Measurements from ENCODE around the gene OPCML.

The OPCML gene

GRCh38 chr11:133106417-133106816 lies 425.9 kb downstream of the OPCML start:
- TF ChIP-seq, protein P1, sequence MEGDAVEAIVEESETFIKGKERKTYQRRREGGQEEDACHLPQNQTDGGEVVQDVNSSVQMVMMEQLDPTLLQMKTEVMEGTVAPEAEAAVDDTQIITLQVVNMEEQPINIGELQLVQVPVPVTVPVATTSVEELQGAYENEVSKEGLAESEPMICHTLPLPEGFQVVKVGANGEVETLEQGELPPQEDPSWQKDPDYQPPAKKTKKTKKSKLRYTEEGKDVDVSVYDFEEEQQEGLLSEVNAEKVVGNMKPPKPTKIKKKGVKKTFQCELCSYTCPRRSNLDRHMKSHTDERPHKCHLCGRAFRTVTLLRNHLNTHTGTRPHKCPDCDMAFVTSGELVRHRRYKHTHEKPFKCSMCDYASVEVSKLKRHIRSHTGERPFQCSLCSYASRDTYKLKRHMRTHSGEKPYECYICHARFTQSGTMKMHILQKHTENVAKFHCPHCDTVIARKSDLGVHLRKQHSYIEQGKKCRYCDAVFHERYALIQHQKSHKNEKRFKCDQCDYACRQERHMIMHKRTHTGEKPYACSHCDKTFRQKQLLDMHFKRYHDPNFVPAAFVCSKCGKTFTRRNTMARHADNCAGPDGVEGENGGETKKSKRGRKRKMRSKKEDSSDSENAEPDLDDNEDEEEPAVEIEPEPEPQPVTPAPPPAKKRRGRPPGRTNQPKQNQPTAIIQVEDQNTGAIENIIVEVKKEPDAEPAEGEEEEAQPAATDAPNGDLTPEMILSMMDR (IDR thresholded peaks at IDR 0.05; ENCODE audit: insufficient read depth, low read length, poor library complexity, severe bottlenecking), result no peak
- TF ChIP-seq EZH2phosphoT487 (conservative IDR thresholded peaks at IDR 0.05; ENCODE audit: low read length), result no peak
- no peaks in the 10 kb centered on the region for H3K36me3 ChIP-seq (ENCODE audit: low read length)
- no peak overlapping the region for H3K9ac ChIP-seq (ENCODE audit: low read length)
- H3F3A ChIP-seq (ENCODE audit: insufficient read depth), result no peaks in the 10 kb centered on the region
- H4K20me1 ChIP-seq (ENCODE audit: low read depth, low read length), result no peaks in the 10 kb centered on the region
- no peak overlapping the region for H3K27ac ChIP-seq (ENCODE audit: low read depth, low read length)
- H3K27me3 ChIP-seq (ENCODE audit: low read length), result no peaks in the 10 kb centered on the region
- H3K4me3 ChIP-seq (ENCODE audit: insufficient read depth, low read length, poor library complexity, severe bottlenecking), result no peak overlapping the region
- no peak overlapping the region for H3K4me2 ChIP-seq (ENCODE audit: low read depth, low read length, poor library complexity, severe bottlenecking)
- no peak overlapping the region for H2AFZ ChIP-seq (ENCODE audit: low read depth, low read length, severe bottlenecking)
- no peaks in the 10 kb centered on the region for H3K9me2 ChIP-seq (replicated peaks; ENCODE audit: insufficient read depth, low read length)
- H3K79me2 ChIP-seq (ENCODE audit: insufficient read depth, low read length), result no peaks in the 10 kb centered on the region
- H3K9me3 ChIP-seq (ENCODE audit: insufficient read depth, low read length), result no peaks in the 10 kb centered on the region

GRCh38 chr11:133104009-133104744 lies 428.1 kb downstream of the OPCML start:
- TF ChIP-seq, protein P1 (IDR thresholded peaks at IDR 0.05; ENCODE audit: insufficient read depth, low read length, poor library complexity, severe bottlenecking), result no peak
- TF ChIP-seq EZH2phosphoT487 (conservative IDR thresholded peaks at IDR 0.05; ENCODE audit: low read length), result no peak
- H3K79me2 ChIP-seq (ENCODE audit: insufficient read depth, low read length), result no peaks in the 10 kb centered on the region
- no peaks in the 10 kb centered on the region for H3F3A ChIP-seq (ENCODE audit: insufficient read depth)
- H3K27ac ChIP-seq (ENCODE audit: low read depth, low read length), result no peak overlapping the region
- no peaks in the 10 kb centered on the region for H3K9me3 ChIP-seq (ENCODE audit: insufficient read depth, low read length)
- H3K9ac ChIP-seq (ENCODE audit: low read length), result no peak overlapping the region
- no peaks in the 10 kb centered on the region for H4K20me1 ChIP-seq (ENCODE audit: low read depth, low read length)
- no peak overlapping the region for H2AFZ ChIP-seq (ENCODE audit: low read depth, low read length, severe bottlenecking)
- no peaks in the 10 kb centered on the region for H3K36me3 ChIP-seq (ENCODE audit: low read length)
- no peak overlapping the region for H3K4me3 ChIP-seq (ENCODE audit: insufficient read depth, low read length, poor library complexity, severe bottlenecking)
- no peaks in the 10 kb centered on the region for H3K9me2 ChIP-seq (replicated peaks; ENCODE audit: insufficient read depth, low read length)
- H3K27me3 ChIP-seq (ENCODE audit: low read length), result no peaks in the 10 kb centered on the region
- H3K4me2 ChIP-seq (ENCODE audit: low read depth, low read length, poor library complexity, severe bottlenecking), result no peak overlapping the region

- Histone ChIP-seq H3K27ac (ENCODE audit: low read depth, low read length) (no peak overlapping the region), H4K20me1 (ENCODE audit: low read depth, low read length) (no peaks in the 10 kb centered on the region), H3F3A (ENCODE audit: insufficient read depth) (no peaks in the 10 kb centered on the region), H3K36me3 (ENCODE audit: low read length) (no peaks in the 10 kb centered on the region), H3K9ac (ENCODE audit: low read length) (no peak overlapping the region), H2AFZ (ENCODE audit: low read depth, low read length, severe bottlenecking) (no peak overlapping the region), H3K79me2 (ENCODE audit: insufficient read depth, low read length) (no peaks in the 10 kb centered on the region), H3K9me3 (ENCODE audit: insufficient read depth, low read length) (no peaks in the 10 kb centered on the region), H3K9me2 (replicated peaks; ENCODE audit: insufficient read depth, low read length) (no peaks in the 10 kb centered on the region), H3K27me3 (ENCODE audit: low read length) (no peaks in the 10 kb centered on the region), H3K4me2 (ENCODE audit: low read depth, low read length, poor library complexity, severe bottlenecking) (no peak overlapping the region), H3K4me3 (ENCODE audit: insufficient read depth, low read length, poor library complexity, severe bottlenecking) (no peak overlapping the region)
- TF ChIP-seq, protein P1 (IDR thresholded peaks at IDR 0.05; ENCODE audit: insufficient read depth, low read length, poor library complexity, severe bottlenecking), result no peak
- TF ChIP-seq EZH2phosphoT487 (conservative IDR thresholded peaks at IDR 0.05; ENCODE audit: low read length), result no peak
Measured at GRCh38 chr11:133096981-133097380, 435.3 kb downstream of the OPCML start.
